DMS 273 treated with DMSO at 0.1 percent for 48 hours (cell line): ENCODE results near the gene GATA6.

ENCODE experiments used
- DNase-seq: peaks from one replicate; lab custom pipeline; 2025; lab: John Stamatoyannopoulos, UW

GATA6 gene

GRCh38 chr18:22166069-22166950, 3.1 kb upstream of the GATA6 start:
- DNase-seq, result no peak

GRCh38 chr18:22167091-22167470, 2.3 kb upstream of the GATA6 start:
- DNase-seq, result no peak

GRCh38 chr18:22167471-22168241, 1.7 kb upstream of the GATA6 start:
- DNase-seq, result no peak

GRCh38 chr18:22168360-22168921, 948 bp upstream of the GATA6 start:
- DNase-seq, result no peak

- no peak for DNase-seq
Measured at GRCh38 chr18:22169889-22170420, 566 bp downstream of the GATA6 start.

- DNase-seq, result no peak
Measured at GRCh38 chr18:22170421-22171257, 1.2 kb downstream of the GATA6 start.

GRCh38 chr18:22171258-22172119, 2.1 kb downstream of the GATA6 start:
- no peak for DNase-seq

- no peak for DNase-seq
Measured at GRCh38 chr18:22172120-22172582, 2.8 kb downstream of the GATA6 start.

- DNase-seq, result no peak
Measured at GRCh38 chr18:22172594-22173049, 3.2 kb downstream of the GATA6 start.

GRCh38 chr18:22173221-22173927, 4.0 kb downstream of the GATA6 start:
- no peak for DNase-seq

- no peak for DNase-seq
Measured at GRCh38 chr18:22173928-22174301, 4.5 kb downstream of the GATA6 start.

- no peak for DNase-seq
Measured at GRCh38 chr18:22174341-22175145, 5.2 kb downstream of the GATA6 start.

GRCh38 chr18:22175346-22175745, 6.0 kb downstream of the GATA6 start:
- no peak for DNase-seq

GRCh38 chr18:22176420-22177326, 7.3 kb downstream of the GATA6 start:
- DNase-seq, result no peak

GRCh38 chr18:22177327-22177871, 8.0 kb downstream of the GATA6 start:
- DNase-seq, result no peak

- DNase-seq, result no peak
Measured at GRCh38 chr18:22179174-22179573, 9.8 kb downstream of the GATA6 start.

- DNase-seq, result no peak
Measured at GRCh38 chr18:22179631-22180030, 10.2 kb downstream of the GATA6 start.

- DNase-seq, result no peak
Measured at GRCh38 chr18:22180722-22181121, 11.3 kb downstream of the GATA6 start.
